ENCODE measurements around the gene LIPT1. TPM values are rescaled to one million over a fixed set of nuclear protein-coding genes. Genes with fewer than 3 reads are reported as not detected.
A peak's percentile ranks its signal among the peaks of the same experiment; 100 is the strongest.

Gene LIPT1
- 4.2 and 4.5 TPM in 2 replicates for total RNA-seq

DNA sequence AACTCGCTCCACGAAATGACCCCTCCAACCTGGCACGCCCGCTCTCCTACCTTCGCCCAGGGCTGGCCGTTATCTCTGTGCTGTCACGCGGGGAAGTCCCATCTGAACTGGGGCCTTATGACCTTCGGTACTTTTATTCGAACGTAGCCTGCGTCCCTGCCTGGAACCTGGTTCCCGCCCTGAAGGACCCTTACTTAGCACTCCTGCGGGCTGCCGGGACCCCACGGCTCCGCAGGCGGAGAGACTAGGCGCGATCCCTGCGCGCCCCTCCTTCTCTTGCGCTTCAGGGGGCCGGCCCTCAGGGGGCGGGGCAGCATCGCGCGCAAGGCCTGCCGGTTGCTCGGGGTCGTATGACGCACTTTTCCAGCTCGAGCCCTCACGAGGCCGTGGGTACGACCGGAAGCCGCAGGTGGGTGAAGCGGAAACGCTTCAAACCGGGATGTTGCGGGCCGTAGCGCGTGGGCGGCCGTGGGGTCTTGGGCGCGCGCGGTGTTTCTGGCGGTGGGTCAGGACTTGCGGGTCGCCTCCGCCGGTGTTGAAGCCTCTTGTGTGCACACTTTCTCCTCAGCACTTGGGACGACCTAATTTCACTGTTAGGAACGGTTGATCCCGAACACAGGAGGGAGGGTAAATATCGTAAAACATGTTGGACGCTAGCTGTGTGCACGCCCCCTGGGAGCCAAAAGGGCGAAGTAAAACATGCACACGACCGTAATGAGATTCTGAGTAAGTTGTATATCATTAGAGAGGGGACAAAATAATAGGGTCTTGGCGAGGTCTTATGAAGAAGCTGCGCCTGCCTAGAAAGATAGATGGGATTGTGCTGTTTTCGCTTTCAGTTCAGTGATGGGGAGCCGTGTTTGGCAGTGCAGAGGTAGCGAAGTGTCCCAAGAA lies at the start of gene LIPT1, which contains the start of gene TSGA10:
Gene LIPT1, plus strand, starts transcription at position 325 of the 894 bp plus-strand sequence. CDS start 6,991 bp downstream, outside the sequence.
Gene TSGA10, minus strand, starts transcription at position 300 of the 894 bp plus-strand sequence. CDS start 45,503 bp downstream, outside the sequence.
- H3K4me3 ChIP-seq (ENCODE audit: low read depth, low read length) = peak within 1 kb of the TSS; percentile 68
- no peaks in the 10 kb centered on the region for H3K27me3 ChIP-seq (ENCODE audit: control insufficient read depth, insufficient read depth, low read length)
- FAIRE-seq = no peak
- H3K36me3 ChIP-seq (ENCODE audit: control insufficient read depth, insufficient read depth, low read length) = no peaks in the 10 kb centered on the region
- TF ChIP-seq, protein P1, sequence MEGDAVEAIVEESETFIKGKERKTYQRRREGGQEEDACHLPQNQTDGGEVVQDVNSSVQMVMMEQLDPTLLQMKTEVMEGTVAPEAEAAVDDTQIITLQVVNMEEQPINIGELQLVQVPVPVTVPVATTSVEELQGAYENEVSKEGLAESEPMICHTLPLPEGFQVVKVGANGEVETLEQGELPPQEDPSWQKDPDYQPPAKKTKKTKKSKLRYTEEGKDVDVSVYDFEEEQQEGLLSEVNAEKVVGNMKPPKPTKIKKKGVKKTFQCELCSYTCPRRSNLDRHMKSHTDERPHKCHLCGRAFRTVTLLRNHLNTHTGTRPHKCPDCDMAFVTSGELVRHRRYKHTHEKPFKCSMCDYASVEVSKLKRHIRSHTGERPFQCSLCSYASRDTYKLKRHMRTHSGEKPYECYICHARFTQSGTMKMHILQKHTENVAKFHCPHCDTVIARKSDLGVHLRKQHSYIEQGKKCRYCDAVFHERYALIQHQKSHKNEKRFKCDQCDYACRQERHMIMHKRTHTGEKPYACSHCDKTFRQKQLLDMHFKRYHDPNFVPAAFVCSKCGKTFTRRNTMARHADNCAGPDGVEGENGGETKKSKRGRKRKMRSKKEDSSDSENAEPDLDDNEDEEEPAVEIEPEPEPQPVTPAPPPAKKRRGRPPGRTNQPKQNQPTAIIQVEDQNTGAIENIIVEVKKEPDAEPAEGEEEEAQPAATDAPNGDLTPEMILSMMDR (IDR thresholded peaks at IDR 0.05; ENCODE audit: insufficient read depth, low read length, severe bottlenecking) = peak; percentile 16
- peak; percentile 78 for DNase-seq (ENCODE audit: low read depth)

DNA sequence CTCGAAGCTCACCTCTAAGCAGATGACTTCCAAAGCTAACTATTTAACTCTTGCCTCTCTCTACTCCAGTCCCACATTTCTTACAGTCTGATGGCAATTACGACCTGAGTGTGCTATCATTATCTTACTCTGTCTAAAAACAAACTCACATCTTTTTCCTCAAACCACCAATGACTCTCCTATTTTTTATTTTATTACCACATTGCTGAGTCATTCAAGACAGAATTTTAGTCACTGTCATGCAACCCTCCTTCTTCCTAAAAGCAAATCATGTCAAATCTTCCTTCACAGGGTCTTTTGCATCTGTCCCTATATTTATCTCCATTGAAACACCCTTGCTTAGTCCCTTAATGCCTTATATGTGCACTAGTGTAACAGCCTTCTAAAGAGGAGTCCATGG lies 47.9 kb upstream of the LIPT1 start:
- Histone ChIP-seq H3K36me3 (ENCODE audit: control insufficient read depth, insufficient read depth, low read length) (no peaks in the 10 kb centered on the region), H3K4me3 (ENCODE audit: low read depth, low read length) (no peak overlapping the region), H3K27me3 (ENCODE audit: control insufficient read depth, insufficient read depth, low read length) (no peaks in the 10 kb centered on the region)
- TF ChIP-seq, protein P1 (IDR thresholded peaks at IDR 0.05; ENCODE audit: insufficient read depth, low read length, severe bottlenecking) = no peak
- DNase-seq (ENCODE audit: low read depth) (peak; percentile 18), FAIRE-seq (no peak)

DNA sequence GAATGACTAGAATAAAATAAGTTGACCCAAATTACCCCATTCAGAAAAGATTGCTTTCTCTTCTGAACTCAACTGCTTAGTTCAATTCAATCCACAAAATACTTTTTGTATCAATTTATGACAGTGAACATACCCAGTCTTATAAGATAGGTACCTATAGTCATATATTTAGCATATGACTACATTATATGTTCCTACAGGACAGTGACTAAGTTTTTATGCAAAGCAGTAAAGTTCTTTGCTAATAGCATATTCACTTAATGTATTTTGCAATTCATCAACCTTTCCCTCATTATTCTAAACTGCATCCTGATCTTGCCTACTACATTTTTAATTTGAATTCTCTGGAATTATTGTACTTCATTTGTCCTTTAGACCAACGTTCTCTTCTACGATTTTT lies 43.5 kb upstream of the LIPT1 start:
- Histone ChIP-seq H3K4me3 (ENCODE audit: low read depth, low read length) (no peak overlapping the region), H3K27me3 (ENCODE audit: control insufficient read depth, insufficient read depth, low read length) (no peaks in the 10 kb centered on the region), H3K36me3 (ENCODE audit: control insufficient read depth, insufficient read depth, low read length) (no peaks in the 10 kb centered on the region)
- FAIRE-seq = no peak
- peak; percentile 6 for DNase-seq (ENCODE audit: low read depth)
- TF ChIP-seq, protein P1 (IDR thresholded peaks at IDR 0.05; ENCODE audit: insufficient read depth, low read length, severe bottlenecking) = no peak

DNA sequence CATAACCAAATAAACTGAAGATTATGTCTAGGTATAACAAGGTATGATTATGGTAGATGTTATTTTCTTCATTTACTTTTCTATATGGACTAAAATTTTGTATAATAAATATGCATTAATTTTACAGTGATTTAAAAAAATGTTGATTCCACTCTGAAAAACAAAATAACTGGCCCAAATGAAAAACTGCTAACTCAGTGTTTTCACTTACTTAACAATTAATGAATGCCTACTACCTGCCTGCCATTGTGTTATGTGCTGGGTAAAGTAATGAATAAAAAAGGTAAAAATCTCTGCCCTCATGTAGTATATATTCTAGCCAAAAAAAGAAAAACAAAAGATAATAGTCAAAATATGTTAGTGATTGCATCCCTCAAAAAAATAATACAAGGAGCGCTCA lies 42.8 kb upstream of the LIPT1 start:
- H3K36me3 ChIP-seq (ENCODE audit: control insufficient read depth, insufficient read depth, low read length) = no peaks in the 10 kb centered on the region
- H3K4me3 ChIP-seq (ENCODE audit: low read depth, low read length) = no peak overlapping the region
- DNase-seq (ENCODE audit: low read depth) = no peak
- FAIRE-seq = no peak
- TF ChIP-seq, protein P1 (IDR thresholded peaks at IDR 0.05; ENCODE audit: insufficient read depth, low read length, severe bottlenecking) = no peak
- no peaks in the 10 kb centered on the region for H3K27me3 ChIP-seq (ENCODE audit: control insufficient read depth, insufficient read depth, low read length)

DNA sequence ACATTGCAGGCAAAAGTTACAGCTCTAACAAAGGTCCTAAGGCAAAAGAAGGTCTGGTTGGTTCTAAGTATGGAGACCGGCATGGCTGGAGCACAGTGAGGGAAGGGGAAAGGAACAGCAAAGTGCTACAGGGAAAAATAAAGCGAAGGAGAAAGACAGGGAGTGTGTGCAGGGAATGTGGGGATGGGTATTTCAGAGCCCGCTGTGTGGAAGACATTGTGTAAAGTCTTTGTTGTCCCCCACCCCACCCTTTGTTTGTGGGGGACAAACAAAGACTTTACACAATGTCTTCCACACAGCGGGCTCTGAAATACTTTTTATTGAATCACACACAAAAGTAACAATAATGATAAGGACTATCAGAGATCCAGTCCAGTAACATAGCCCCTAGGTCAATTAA lies 42.1 kb upstream of the LIPT1 start:
- Histone ChIP-seq H3K4me3 (ENCODE audit: low read depth, low read length) (no peak overlapping the region), H3K27me3 (ENCODE audit: control insufficient read depth, insufficient read depth, low read length) (no peaks in the 10 kb centered on the region), H3K36me3 (ENCODE audit: control insufficient read depth, insufficient read depth, low read length) (no peaks in the 10 kb centered on the region)
- TF ChIP-seq, protein P1 (IDR thresholded peaks at IDR 0.05; ENCODE audit: insufficient read depth, low read length, severe bottlenecking) = no peak
- DNase-seq (ENCODE audit: low read depth) (no peak), FAIRE-seq (no peak)

All from bronchial epithelial cell (primary cell).